Thymus (tissue), 11 donors: ENCODE data around the gene HOXA6. TPM values are rescaled to one million over a fixed set of nuclear protein-coding genes. Genes with fewer than 3 reads are reported as not detected.
A peak's percentile ranks its signal among the peaks of the same experiment; 100 is the strongest.

ENCODE experiments used
- DNase-seq, 9 donors: peaks; one replicate each; pipeline ENCODE4 v3.0.0-alpha.2; 2013; ENCODE audit warnings: low spot score in 9 of 9, low read depth in 6 of 9, missing footprints in 1 of 9
- H3K27ac ChIP-seq, 2 donors: one replicate each; pipeline ENCODE4 v1.5.1; 2013; ENCODE audit warnings: control low read depth in 1 of 2, low read depth in 1 of 2, low read length in 1 of 2, mild to moderate bottlenecking in 1 of 2, moderate library complexity in 1 of 2
- H3K27me3 ChIP-seq, 2 donors: one replicate each; pipeline ENCODE4 v1.5.1; 2013; ENCODE audit warnings: low read length in 1 of 2; ENCODE audit not compliant: control insufficient read depth in 2 of 2, insufficient read depth in 1 of 2
- H3K36me3 ChIP-seq, 2 donors: one replicate each; pipeline ENCODE4 v1.5.1; 2013; ENCODE audit warnings: low read length in 1 of 2, mild to moderate bottlenecking in 1 of 2, moderate library complexity in 1 of 2; ENCODE audit not compliant: control insufficient read depth in 2 of 2, insufficient read depth in 2 of 2
- H3K4me1 ChIP-seq, 2 donors: one replicate each; pipeline ENCODE4 v1.5.1; 2013; ENCODE audit warnings: low read length in 2 of 2; ENCODE audit not compliant: control insufficient read depth in 2 of 2, insufficient read depth in 2 of 2
- H3K4me3 ChIP-seq, 2 donors: one replicate each; pipeline ENCODE4 v1.5.1; 2013; ENCODE audit warnings: low read length in 2 of 2, control low read depth in 1 of 2, mild to moderate bottlenecking in 1 of 2
- H3K9me3 ChIP-seq, 2 donors: one replicate each; pipeline ENCODE4 v1.5.1; 2013; ENCODE audit warnings: low read length in 1 of 2, mild to moderate bottlenecking in 1 of 2; ENCODE audit not compliant: control insufficient read depth in 2 of 2, insufficient read depth in 1 of 2
- WGBS: extraction: QIAGEN DNeasy Blood & Tissue Kit; methylation state at CpG from one replicate; pipeline ENCODE4 v1.1.7; 2013; 5-methylcytosine and 5-hydroxymethylcytosine counted together
- polyA plus RNA-seq: library from polyadenylated mRNA; stranded (reverse); fragments of 200-250 nt; gene quantifications from one replicate; pipeline ENCODE4 v1.2.3, GENCODE V29; 2013
- total RNA-seq: library from RNA; stranded (reverse); fragments of 120-200 nt; gene quantifications from one replicate; pipeline ENCODE4 v1.2.4, GENCODE V29; 2013
- donor health status: healthy.

HOXA6 gene
- total and polyA plus RNA-seq, 2 donors = 0.09 to 0.33 TPM

- H3K4me1 ChIP-seq = peaks cover 0 to 6% of the 10 kb centered on the region in 2 donors
- no peaks in the 10 kb centered on the region for H3K36me3 ChIP-seq
- no peaks in the 10 kb centered on the region for H3K9me3 ChIP-seq
- peaks cover 0 to 30% of the 10 kb centered on the region in 2 donors for H3K27me3 ChIP-seq
- H3K4me3 ChIP-seq = peak overlapping the region in 1 of 2 donors; percentile 18
- DNase-seq = no peak
- WGBS = 95% methylated on average over 42 of the region's 42 CpGs
- H3K27ac ChIP-seq = peak overlapping the region; percentile 3 to 32
These were observed 25.3 kb downstream of the HOXA6 start for GRCh38 chr7:27122077-27122910.

GRCh38 chr7:27121684-27122076 lies 25.9 kb downstream of the HOXA6 start:
- WGBS = 93% methylated on average over 7 of the region's 7 CpGs
- no peaks in the 10 kb centered on the region for H3K9me3 ChIP-seq
- H3K4me1 ChIP-seq = peaks cover 0 to 6% of the 10 kb centered on the region in 2 donors
- H3K27me3 ChIP-seq = peaks cover 0 to 36% of the 10 kb centered on the region in 2 donors
- H3K4me3 ChIP-seq = peak overlapping the region in 1 of 2 donors; percentile 18
- no peak for DNase-seq
- H3K27ac ChIP-seq = peak overlapping the region in 1 of 2 donors; percentile 3
- no peaks in the 10 kb centered on the region for H3K36me3 ChIP-seq

GRCh38 chr7:27119412-27119911 lies 28.1 kb downstream of the HOXA6 start:
- 60% methylated on average over 1 of the region's 1 CpG for WGBS
- Histone ChIP-seq H3K27me3 (peaks cover 0 to 52% of the 10 kb centered on the region in 2 donors), H3K9me3 (no peaks in the 10 kb centered on the region)

GRCh38 chr7:27118580-27118979 lies 29.0 kb downstream of the HOXA6 start:
- H3K36me3 ChIP-seq = no peaks in the 10 kb centered on the region
- H3K27ac ChIP-seq = peak overlapping the region in 1 of 2 donors; percentile 71
- no peaks in the 10 kb centered on the region for H3K9me3 ChIP-seq
- H3K27me3 ChIP-seq = peaks cover 0 to 53% of the 10 kb centered on the region in 2 donors
- peaks cover 0 to 4% of the 10 kb centered on the region in 2 donors for H3K4me1 ChIP-seq
- no peak overlapping the region for H3K4me3 ChIP-seq
- DNase-seq = no peak
- WGBS = 96% methylated on average over 3 of the region's 3 CpGs

More at GRCh38 chr7:27119412-27119911, 28.1 kb downstream of the HOXA6 start:
- H3K36me3 ChIP-seq = no peaks in the 10 kb centered on the region
- no peaks in the 10 kb centered on the region for H3K4me1 ChIP-seq
- no peak overlapping the region for H3K4me3 ChIP-seq
- DNase-seq = no peak
- H3K27ac ChIP-seq = no peak overlapping the region

- Histone ChIP-seq H3K4me3 (peak overlapping the region in 1 of 2 donors; percentile 27), H3K27ac (peak overlapping the region in 1 of 2 donors; percentile 71), H3K27me3 (peaks cover 0 to 54% of the 10 kb centered on the region in 2 donors), H3K9me3 (no peaks in the 10 kb centered on the region), H3K4me1 (peaks cover 0 to 4% of the 10 kb centered on the region in 2 donors), H3K36me3 (no peaks in the 10 kb centered on the region)
- whole genome bisulfite sequencing = 90% methylated on average over 19 of the region's 19 CpGs
- no peak for DNase-seq
These were observed 29.6 kb downstream of the HOXA6 start for GRCh38 chr7:27117887-27118491.

GRCh38 chr7:27116962-27117886 lies 30.4 kb downstream of the HOXA6 start:
- Histone ChIP-seq H3K36me3 (no peaks in the 10 kb centered on the region), H3K4me1 (peaks cover 0 to 4% of the 10 kb centered on the region in 2 donors), H3K9me3 (no peaks in the 10 kb centered on the region), H3K4me3 (peak overlapping the region in 1 of 2 donors; percentile 27), H3K27me3 (peaks cover 0 to 56% of the 10 kb centered on the region in 2 donors), H3K27ac (peak overlapping the region; percentile 61 to 71)
- 94% methylated on average over 12 of the region's 12 CpGs for WGBS
- no peak for DNase-seq

GRCh38 chr7:27116031-27116961 lies 31.3 kb downstream of the HOXA6 start:
- no peak for DNase-seq
- H3K27ac ChIP-seq = peak overlapping the region; percentile 36 to 71
- H3K4me3 ChIP-seq = peak overlapping the region; percentile 15 to 32
- H3K9me3 ChIP-seq = no peaks in the 10 kb centered on the region
- no peaks in the 10 kb centered on the region for H3K36me3 ChIP-seq
- 93% methylated on average over 20 of the region's 20 CpGs for WGBS
- H3K27me3 ChIP-seq = peaks cover 0 to 61% of the 10 kb centered on the region in 2 donors
- H3K4me1 ChIP-seq = peaks cover 0 to 4% of the 10 kb centered on the region in 2 donors
